ENCODE results near the gene MAP3K19. TPM values are rescaled to one million over a fixed set of nuclear protein-coding genes. Genes with fewer than 3 reads are reported as not detected.
A peak's percentile ranks its signal among the peaks of the same experiment; 100 is the strongest.
"Not testable (repeated sequence)": the region's sequence is repeated elsewhere in the genome, so short reads cannot be mapped to it uniquely, and the experiment has no call there.

MAP3K19 gene
- total RNA-seq, 1 experiment from 2014 or later: not detected

GRCh38 chr2:134980639-134981038 lies 66.6 kb downstream of the MAP3K19 start:
- Histone ChIP-seq H3K4me1 (ENCODE audit: insufficient read depth, low read length) (no peaks in the 10 kb centered on the region), H4K20me1 (ENCODE audit: low read length) (no peaks in the 10 kb centered on the region), H3K9me3 (ENCODE audit: low read length) (no peaks in the 10 kb centered on the region), H2AFZ (ENCODE audit: low read length) (no peak overlapping the region), H3K4me3 (ENCODE audit: low read length) (no peak overlapping the region), H3K9me2 (replicated peaks; ENCODE audit: low read length) (peaks cover 4% of the 10 kb centered on the region; the same call in 1 of the 2 replicates), H3K79me2 (ENCODE audit: low read length) (no peaks in the 10 kb centered on the region), H3K9ac (ENCODE audit: low read length) (no peak overlapping the region), H3K27ac (ENCODE audit: low read length) (no peak overlapping the region), H3F3A (ENCODE audit: low read length, unreplicated experiment) (no peaks in the 10 kb centered on the region), H3K36me3 (ENCODE audit: low read depth, low read length) (no peaks in the 10 kb centered on the region), H3K27me3 (ENCODE audit: low read length) (peaks cover 7% of the 10 kb centered on the region), H3K4me2 (ENCODE audit: low read length) (no peak overlapping the region)
- POLR2A ChIA-PET (ENCODE audit: unreplicated experiment): no interaction called here
- TF ChIP-seq EZH2 (IDR thresholded peaks at IDR 0.05; ENCODE audit: low read length, unreplicated experiment) (no peak), EZH2phosphoT487 (IDR thresholded peaks at IDR 0.05; ENCODE audit: borderline replicate concordance, low read length) (no peak)
- TF ChIP-seq, protein P1, sequence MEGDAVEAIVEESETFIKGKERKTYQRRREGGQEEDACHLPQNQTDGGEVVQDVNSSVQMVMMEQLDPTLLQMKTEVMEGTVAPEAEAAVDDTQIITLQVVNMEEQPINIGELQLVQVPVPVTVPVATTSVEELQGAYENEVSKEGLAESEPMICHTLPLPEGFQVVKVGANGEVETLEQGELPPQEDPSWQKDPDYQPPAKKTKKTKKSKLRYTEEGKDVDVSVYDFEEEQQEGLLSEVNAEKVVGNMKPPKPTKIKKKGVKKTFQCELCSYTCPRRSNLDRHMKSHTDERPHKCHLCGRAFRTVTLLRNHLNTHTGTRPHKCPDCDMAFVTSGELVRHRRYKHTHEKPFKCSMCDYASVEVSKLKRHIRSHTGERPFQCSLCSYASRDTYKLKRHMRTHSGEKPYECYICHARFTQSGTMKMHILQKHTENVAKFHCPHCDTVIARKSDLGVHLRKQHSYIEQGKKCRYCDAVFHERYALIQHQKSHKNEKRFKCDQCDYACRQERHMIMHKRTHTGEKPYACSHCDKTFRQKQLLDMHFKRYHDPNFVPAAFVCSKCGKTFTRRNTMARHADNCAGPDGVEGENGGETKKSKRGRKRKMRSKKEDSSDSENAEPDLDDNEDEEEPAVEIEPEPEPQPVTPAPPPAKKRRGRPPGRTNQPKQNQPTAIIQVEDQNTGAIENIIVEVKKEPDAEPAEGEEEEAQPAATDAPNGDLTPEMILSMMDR (conservative IDR thresholded peaks at IDR 0.05; ENCODE audit: low read depth, low read length): no peak
- ATAC-seq: no peak
- DNase-seq: no peak
- intact Hi-C loops (cut with micrococcal nuclease): no loop called here
- CTCF ChIA-PET: no interaction called here
- BruUV-seq (replicated peaks): no TSS peak

DNA sequence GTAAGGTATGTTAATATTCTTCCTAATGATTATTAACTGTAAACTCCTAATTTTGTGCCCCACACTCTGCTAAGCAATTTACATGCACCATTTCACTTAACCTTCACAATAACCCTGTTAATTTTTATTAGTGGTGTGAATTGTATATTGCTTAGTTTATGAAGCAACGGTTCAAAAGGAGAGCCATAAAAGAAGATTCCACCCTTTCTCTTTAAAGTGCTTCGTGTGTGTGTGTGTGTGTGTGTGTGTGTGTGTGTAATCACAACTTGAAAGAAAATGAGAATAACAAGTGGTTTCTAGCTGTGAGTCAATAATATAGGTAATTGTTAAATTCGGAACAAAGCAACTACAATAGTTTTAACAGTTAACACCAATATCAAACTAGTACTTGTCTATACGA lies 68.0 kb downstream of the MAP3K19 start:
- Histone ChIP-seq H3K4me3 (ENCODE audit: low read length) (no peak overlapping the region), H3F3A (ENCODE audit: low read length, unreplicated experiment) (no peaks in the 10 kb centered on the region), H3K4me1 (ENCODE audit: insufficient read depth, low read length) (no peaks in the 10 kb centered on the region), H3K27ac (ENCODE audit: low read length) (no peak overlapping the region), H4K20me1 (ENCODE audit: low read length) (no peaks in the 10 kb centered on the region), H3K9ac (ENCODE audit: low read length) (no peak overlapping the region), H2AFZ (ENCODE audit: low read length) (no peak overlapping the region), H3K27me3 (ENCODE audit: low read length) (no peaks in the 10 kb centered on the region), H3K36me3 (ENCODE audit: low read depth, low read length) (no peaks in the 10 kb centered on the region), H3K4me2 (ENCODE audit: low read length) (no peak overlapping the region), H3K79me2 (ENCODE audit: low read length) (no peaks in the 10 kb centered on the region), H3K9me2 (replicated peaks; ENCODE audit: low read length) (peaks cover 4% of the 10 kb centered on the region; the same call in 1 of the 2 replicates), H3K9me3 (ENCODE audit: low read length) (0 out of 2 replicates have a peak, but pooled peaks cover 3% of the 10 kb centered on the region)
- intact Hi-C loops (cut with micrococcal nuclease): no loop called here
- ChIA-PET POLR2A (ENCODE audit: unreplicated experiment) (no interaction called here), CTCF (no interaction called here)
- ATAC-seq (no peak), DNase-seq (no peak)
- TF ChIP-seq EZH2 (IDR thresholded peaks at IDR 0.05; ENCODE audit: low read length, unreplicated experiment) (no peak), EZH2phosphoT487 (IDR thresholded peaks at IDR 0.05; ENCODE audit: borderline replicate concordance, low read length) (no peak)
- TF ChIP-seq, protein P1 (conservative IDR thresholded peaks at IDR 0.05; ENCODE audit: low read depth, low read length): no peak
- BruUV-seq (replicated peaks): no TSS peak

DNA sequence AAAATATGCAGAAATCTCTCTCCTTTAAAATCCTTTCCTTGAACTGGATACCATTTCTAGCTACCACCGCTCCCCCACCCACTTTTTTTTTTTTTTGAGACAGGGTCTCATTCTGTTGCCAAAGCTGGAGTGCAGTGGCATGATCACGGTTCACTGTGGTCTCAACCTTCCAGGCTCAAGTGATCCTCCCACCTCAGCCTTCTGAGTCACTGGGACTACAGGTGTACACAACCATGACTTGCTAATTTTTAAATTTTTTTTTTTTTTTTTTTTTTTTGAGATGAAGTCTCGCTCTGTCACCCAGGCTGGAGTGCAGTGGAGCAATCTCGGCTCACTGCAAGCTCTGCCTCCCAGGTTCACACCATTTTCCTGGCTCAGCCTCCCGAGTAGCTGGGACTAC lies 70.1 kb downstream of the MAP3K19 start:
- H2AFZ ChIP-seq (ENCODE audit: low read length); H3F3A ChIP-seq (ENCODE audit: low read length, unreplicated experiment); H3K27ac ChIP-seq (ENCODE audit: low read length); H3K9me2 ChIP-seq (replicated peaks; ENCODE audit: low read length); H3K9ac ChIP-seq (ENCODE audit: low read length); H3K9me3 ChIP-seq (ENCODE audit: low read length); ATAC-seq; H3K4me1 ChIP-seq (ENCODE audit: insufficient read depth, low read length); H3K36me3 ChIP-seq (ENCODE audit: low read depth, low read length); intact Hi-C loops (cut with micrococcal nuclease); POLR2A ChIA-PET (ENCODE audit: unreplicated experiment); H3K4me3 ChIP-seq (ENCODE audit: low read length); H3K79me2 ChIP-seq (ENCODE audit: low read length); H3K4me2 ChIP-seq (ENCODE audit: low read length); H4K20me1 ChIP-seq (ENCODE audit: low read length); BruUV-seq (replicated peaks); H3K27me3 ChIP-seq (ENCODE audit: low read length): not testable (repeated sequence)
- CTCF ChIA-PET: interaction anchor here (0.6 kb wide), 1 partner anchor 41 kb away, joined by 7 read pairs; no protein-coding TSS in a partner anchor
- peak; percentile 17 for DNase-seq
